LNCAP (cell line): ENCODE data around the gene TRPV3.

Experiments used
- CTCF ChIP-seq: fragments of 450-650 bp; IDR thresholded peaks from 2 replicates; pipeline ENCODE4 v1.5.1; 2017; ENCODE audit warnings: mild to moderate bottlenecking

The TRPV3 gene

GRCh38 chr17:3557768-3558583 lies at the start of gene TRPV3:
TSS of gene TRPV3 (minus strand) at chr17:3557812. CDS start at chr17:3554850, 2,962 bp downstream.
- no peak for TF ChIP-seq CTCF

GRCh38 chr17:3603870-3604259 lies 46.3 kb upstream of the TRPV3 start:
- TF ChIP-seq CTCF = no peak

- no peak for TF ChIP-seq CTCF
Observed at GRCh38 chr17:3603119-3603869, 45.7 kb upstream of the TRPV3 start.

GRCh38 chr17:3602499-3602898 lies 44.9 kb upstream of the TRPV3 start:
- peak; percentile 47; the same call in 1 of the 2 replicates for TF ChIP-seq CTCF

- no peak for TF ChIP-seq CTCF
Observed at GRCh38 chr17:3600529-3601205, 43.1 kb upstream of the TRPV3 start.

- no peak for TF ChIP-seq CTCF
Observed at GRCh38 chr17:3598078-3598477, 40.5 kb upstream of the TRPV3 start.

- TF ChIP-seq CTCF = no peak
Observed at GRCh38 chr17:3596804-3597464, 39.3 kb upstream of the TRPV3 start.
